ENCODE data around the gene TCF15.
A peak's percentile ranks its signal among the peaks of the same experiment; 100 is the strongest.

The TCF15 gene

DNA sequence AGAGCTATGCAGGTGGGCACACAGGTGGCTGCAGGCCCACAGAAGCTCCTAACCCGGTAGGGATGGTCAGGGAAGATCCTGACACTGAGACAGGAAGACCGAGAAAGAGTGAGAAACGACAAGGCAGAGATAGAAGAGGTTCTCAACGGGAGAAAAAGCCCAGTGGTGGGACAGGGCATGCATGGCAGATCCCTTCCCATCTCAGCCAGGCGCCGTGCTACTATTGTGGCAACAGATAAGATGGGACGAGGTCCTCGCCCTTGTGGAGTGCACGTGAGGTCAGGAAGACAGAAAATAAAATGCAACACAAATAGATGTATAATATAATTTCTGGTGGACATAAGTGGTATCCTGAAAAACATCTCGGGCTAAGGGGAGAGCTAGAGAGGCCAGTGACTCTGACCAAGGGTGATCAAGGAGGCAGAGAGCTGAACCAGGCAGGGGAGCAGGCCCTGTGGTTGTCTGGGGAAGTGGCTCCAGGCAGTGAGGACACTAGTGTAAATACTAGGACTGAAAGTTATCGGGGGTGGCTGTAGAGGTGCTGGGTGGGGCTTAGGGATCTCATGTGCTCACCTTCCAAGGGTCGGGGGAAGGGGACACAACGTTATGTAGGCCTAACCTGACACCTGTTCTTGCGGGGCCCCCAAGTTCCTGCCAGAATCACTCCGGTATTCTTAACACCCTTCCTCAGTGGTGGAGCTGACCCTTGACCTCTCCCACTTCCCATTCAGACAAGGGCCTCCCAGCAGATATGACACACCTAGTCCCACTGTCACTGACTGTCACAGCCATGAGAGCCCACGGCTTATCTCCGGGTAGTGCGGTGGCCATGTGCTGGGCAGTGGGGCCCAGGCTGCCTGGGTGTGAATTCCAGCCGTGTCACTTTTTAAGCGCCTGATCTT is 41.9 kb upstream of the TCF15 start:
- Histone ChIP-seq H3K4me1 (ENCODE audit: control insufficient read depth in 2 of 2, insufficient read depth in 2 of 2, low read length in 2 of 2) (peaks cover 17% of the 10 kb centered on the region in 2 donors), H3K27me3 (ENCODE audit: control insufficient read depth in 2 of 2, insufficient read depth in 2 of 2, low read length in 2 of 2) (no peaks in the 10 kb centered on the region), H3K9me3 (ENCODE audit: control insufficient read depth in 2 of 2, low read length in 2 of 2) (no peaks in the 10 kb centered on the region), H3K9ac (ENCODE audit: low read depth in 1 of 2, low read length in 2 of 2) (peak overlapping the region in 1 of 2 donors; percentile 79), H3K27ac (ENCODE audit: low read depth in 2 of 2, low read length in 2 of 2) (peak overlapping the region in 1 of 2 donors; percentile 7), H3K36me3 (ENCODE audit: control insufficient read depth in 2 of 2, insufficient read depth in 2 of 2, low read length in 2 of 2) (peaks cover 16% of the 10 kb centered on the region in 2 donors), H3K4me3 (ENCODE audit: low read length in 2 of 2) (peak overlapping the region; percentile 83 to 88)

DNA sequence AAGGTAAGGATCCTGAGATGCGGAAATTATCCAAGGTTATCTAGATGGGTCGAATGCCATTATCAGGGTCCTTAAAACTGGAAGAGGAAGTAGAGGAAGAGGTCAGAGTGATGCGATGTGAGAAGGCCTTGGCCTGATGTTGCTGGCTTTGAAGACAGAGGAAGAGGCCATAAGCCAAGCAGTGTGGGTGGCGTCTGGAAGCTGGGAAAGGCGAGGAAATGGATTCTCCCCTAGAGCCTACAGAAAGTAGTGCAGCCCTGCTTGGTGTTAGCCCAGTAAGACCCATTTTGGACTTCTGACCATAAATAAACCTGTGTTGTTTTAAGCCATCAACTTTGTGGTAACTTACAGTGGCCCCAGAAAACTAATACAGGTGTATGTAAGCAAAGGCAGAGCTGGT is 40.8 kb upstream of the TCF15 start:
- H3K36me3 ChIP-seq (ENCODE audit: control insufficient read depth in 2 of 2, insufficient read depth in 2 of 2, low read length in 2 of 2) = peaks cover 16% of the 10 kb centered on the region in 2 donors
- H3K27ac ChIP-seq (ENCODE audit: low read depth in 2 of 2, low read length in 2 of 2) = no peak overlapping the region
- no peak overlapping the region for H3K4me3 ChIP-seq (ENCODE audit: low read length in 2 of 2)
- no peak overlapping the region for H3K9ac ChIP-seq (ENCODE audit: low read depth in 1 of 2, low read length in 2 of 2)
- no peaks in the 10 kb centered on the region for H3K9me3 ChIP-seq (ENCODE audit: control insufficient read depth in 2 of 2, low read length in 2 of 2)
- H3K4me1 ChIP-seq (ENCODE audit: control insufficient read depth in 2 of 2, insufficient read depth in 2 of 2, low read length in 2 of 2) = peaks cover 17% of the 10 kb centered on the region in 2 donors
- no peaks in the 10 kb centered on the region for H3K27me3 ChIP-seq (ENCODE audit: control insufficient read depth in 2 of 2, insufficient read depth in 2 of 2, low read length in 2 of 2)

DNA sequence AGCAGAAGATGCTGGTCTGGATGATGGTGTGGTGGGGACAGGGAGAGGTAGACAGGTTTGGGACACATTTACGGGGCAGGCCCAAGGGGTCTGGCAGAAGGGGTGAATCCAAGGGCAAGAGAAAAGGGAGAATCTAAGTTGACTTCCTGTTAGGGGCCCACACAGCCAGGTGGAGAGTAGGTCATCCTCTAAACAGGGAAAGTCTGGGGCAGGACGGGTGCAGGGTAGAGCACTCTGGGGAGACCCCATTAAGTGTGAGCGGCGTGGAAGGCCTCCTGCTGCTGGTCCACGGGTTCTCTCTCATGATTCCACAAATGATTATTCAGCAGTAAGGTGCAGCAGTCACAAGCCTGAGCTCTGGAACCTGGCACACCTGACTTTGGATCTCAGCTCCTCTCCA is 40.2 kb upstream of the TCF15 start:
- Histone ChIP-seq H3K9ac (ENCODE audit: low read depth in 1 of 2, low read length in 2 of 2) (no peak overlapping the region), H3K4me1 (ENCODE audit: control insufficient read depth in 2 of 2, insufficient read depth in 2 of 2, low read length in 2 of 2) (peaks cover 17 to 21% of the 10 kb centered on the region in 2 donors), H3K27me3 (ENCODE audit: control insufficient read depth in 2 of 2, insufficient read depth in 2 of 2, low read length in 2 of 2) (no peaks in the 10 kb centered on the region), H3K27ac (ENCODE audit: low read depth in 2 of 2, low read length in 2 of 2) (no peak overlapping the region), H3K36me3 (ENCODE audit: control insufficient read depth in 2 of 2, insufficient read depth in 2 of 2, low read length in 2 of 2) (peaks cover 16% of the 10 kb centered on the region in 2 donors), H3K4me3 (ENCODE audit: low read length in 2 of 2) (no peak overlapping the region), H3K9me3 (ENCODE audit: control insufficient read depth in 2 of 2, low read length in 2 of 2) (no peaks in the 10 kb centered on the region)

DNA sequence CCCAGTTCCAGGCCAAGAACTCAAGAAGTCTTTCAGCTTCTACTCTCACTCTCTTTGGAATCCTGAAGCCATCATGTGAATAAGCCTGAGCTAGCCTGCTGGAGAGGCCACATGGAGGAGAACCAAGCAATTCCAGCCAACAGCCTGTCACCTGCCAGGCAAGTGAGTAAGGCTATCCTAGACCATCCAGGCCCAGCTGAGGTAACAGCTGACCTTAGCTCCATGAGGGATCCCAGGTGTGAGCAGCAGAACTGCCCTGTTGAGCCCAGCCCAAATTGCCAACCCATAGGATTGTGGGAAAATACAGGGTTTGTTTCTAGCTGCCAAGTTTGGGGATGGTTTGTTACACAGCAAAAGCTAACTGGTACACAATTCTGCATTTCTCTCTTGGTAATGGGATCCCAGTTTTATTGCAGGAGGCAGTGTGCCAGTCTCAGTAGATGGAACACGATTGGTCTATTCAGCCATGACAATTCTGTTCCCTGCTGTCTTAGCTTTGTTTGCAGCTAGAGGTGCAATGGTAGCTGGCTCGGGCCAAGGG is 37.4 kb upstream of the TCF15 start:
- H3K4me3 ChIP-seq (ENCODE audit: low read length in 2 of 2) = no peak overlapping the region
- H3K9me3 ChIP-seq (ENCODE audit: control insufficient read depth in 2 of 2, low read length in 2 of 2) = no peaks in the 10 kb centered on the region
- peaks cover 8 to 10% of the 10 kb centered on the region in 2 donors for H3K4me1 ChIP-seq (ENCODE audit: control insufficient read depth in 2 of 2, insufficient read depth in 2 of 2, low read length in 2 of 2)
- H3K27me3 ChIP-seq (ENCODE audit: control insufficient read depth in 2 of 2, insufficient read depth in 2 of 2, low read length in 2 of 2) = peaks cover 3 to 4% of the 10 kb centered on the region in 2 donors
- H3K27ac ChIP-seq (ENCODE audit: low read depth in 2 of 2, low read length in 2 of 2) = no peak overlapping the region
- peaks cover 16% of the 10 kb centered on the region in 2 donors for H3K36me3 ChIP-seq (ENCODE audit: control insufficient read depth in 2 of 2, insufficient read depth in 2 of 2, low read length in 2 of 2)
- no peak overlapping the region for H3K9ac ChIP-seq (ENCODE audit: low read depth in 1 of 2, low read length in 2 of 2)

DNA sequence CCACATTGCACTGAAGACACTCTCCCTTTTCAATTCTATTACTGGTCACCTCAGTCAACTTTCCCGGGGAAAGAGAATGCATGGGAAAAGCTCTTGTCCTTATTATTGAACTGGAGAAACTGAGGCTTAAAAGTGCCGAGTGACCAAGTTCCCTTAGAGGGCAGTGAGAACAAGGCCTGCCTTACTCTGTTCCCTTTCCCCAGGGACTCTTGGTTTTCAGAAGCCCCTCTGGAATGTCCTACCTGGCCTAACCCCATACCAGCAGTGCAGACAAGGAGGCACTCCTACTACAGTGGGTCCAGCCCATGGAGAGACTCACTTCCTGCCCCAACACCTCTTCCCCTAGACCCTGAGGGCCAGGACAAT is 36.7 kb upstream of the TCF15 start:
- H3K27me3 ChIP-seq (ENCODE audit: control insufficient read depth in 2 of 2, insufficient read depth in 2 of 2, low read length in 2 of 2) = peaks cover 3 to 4% of the 10 kb centered on the region in 2 donors
- H3K9me3 ChIP-seq (ENCODE audit: control insufficient read depth in 2 of 2, low read length in 2 of 2) = no peaks in the 10 kb centered on the region
- no peak overlapping the region for H3K27ac ChIP-seq (ENCODE audit: low read depth in 2 of 2, low read length in 2 of 2)
- H3K36me3 ChIP-seq (ENCODE audit: control insufficient read depth in 2 of 2, insufficient read depth in 2 of 2, low read length in 2 of 2) = peaks cover 16% of the 10 kb centered on the region in 2 donors
- H3K9ac ChIP-seq (ENCODE audit: low read depth in 1 of 2, low read length in 2 of 2) = no peak overlapping the region
- H3K4me1 ChIP-seq (ENCODE audit: control insufficient read depth in 2 of 2, insufficient read depth in 2 of 2, low read length in 2 of 2) = peaks cover 3 to 4% of the 10 kb centered on the region in 2 donors
- H3K4me3 ChIP-seq (ENCODE audit: low read length in 2 of 2) = no peak overlapping the region

DNA sequence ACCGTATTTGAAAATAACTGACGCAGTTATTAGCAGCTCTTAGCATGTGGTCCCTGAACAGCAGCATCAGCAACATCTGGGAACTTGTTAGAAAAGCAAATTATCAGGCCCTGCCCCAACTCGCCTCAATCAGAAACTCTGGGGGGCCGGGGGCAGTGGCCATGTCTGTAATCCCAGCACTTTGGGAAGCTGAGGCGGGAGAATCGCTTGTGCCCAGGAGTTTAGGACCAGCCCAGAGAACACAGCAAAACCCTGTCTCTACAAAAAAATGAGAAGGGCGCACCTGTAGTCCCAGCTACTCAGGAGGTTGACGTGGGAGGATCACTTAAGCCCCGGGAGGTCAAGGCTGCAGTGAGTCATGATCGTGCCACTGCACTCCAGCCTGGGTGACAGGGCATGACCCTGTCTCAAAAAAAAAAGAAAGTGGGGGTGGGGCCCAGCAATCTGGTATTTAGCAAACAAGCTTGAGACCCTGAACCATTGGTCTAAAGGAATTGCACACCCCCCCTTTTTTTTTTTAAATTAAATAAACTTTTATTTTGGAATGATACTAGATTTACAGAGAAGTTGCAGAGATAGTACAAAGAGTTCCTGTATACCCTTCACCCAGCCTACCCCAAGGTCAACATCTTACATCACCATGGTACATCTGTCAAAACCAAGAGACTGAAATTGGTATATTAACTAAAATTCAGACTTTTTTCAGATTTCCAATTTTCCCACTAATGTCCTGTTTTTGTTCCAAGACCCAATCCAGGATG is 36.2 kb upstream of the TCF15 start:
- Histone ChIP-seq H3K27me3 (ENCODE audit: control insufficient read depth in 2 of 2, insufficient read depth in 2 of 2, low read length in 2 of 2) (peaks cover 3 to 4% of the 10 kb centered on the region in 2 donors), H3K27ac (ENCODE audit: low read depth in 2 of 2, low read length in 2 of 2) (no peak overlapping the region), H3K9ac (ENCODE audit: low read depth in 1 of 2, low read length in 2 of 2) (no peak overlapping the region)

DNA sequence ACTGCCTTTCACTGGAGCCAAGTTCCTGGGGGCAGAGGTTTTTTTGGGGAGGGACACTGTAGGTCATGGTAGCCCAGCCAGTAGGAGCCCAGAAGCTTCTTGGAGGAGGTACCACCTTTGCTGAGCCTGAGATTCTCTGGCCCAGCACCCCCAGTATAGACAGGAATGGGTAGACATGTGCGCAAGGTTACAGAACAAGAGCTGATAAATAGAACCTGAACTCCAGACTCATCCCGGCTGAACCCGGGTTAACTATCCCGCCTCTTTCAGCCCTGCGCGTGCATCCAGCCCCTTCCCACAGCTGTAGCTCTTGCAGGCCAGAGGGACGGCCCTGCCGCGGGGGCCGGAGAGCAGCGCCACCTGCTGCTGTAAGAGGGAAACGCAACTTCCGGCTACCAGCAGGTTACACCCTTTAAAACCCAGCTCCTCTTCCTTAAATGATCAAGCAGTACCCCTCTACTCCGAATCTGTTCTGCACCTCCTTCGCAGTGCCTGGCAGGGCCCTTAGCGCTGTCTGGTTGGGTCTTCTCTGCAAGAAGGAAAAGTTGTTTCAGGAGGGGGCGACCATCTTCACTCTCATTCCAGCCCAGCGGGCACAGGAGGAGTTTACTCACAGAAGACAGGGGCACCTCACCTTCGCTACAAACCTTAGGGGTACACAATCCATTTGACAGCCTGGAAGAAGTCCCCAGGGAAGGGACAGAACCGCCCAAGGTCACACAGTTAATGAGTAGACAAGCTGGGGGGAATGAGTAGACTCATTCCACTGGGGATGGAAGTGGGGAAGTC is 35.4 kb upstream of the TCF15 start:
- Histone ChIP-seq H3K9ac (ENCODE audit: low read depth in 1 of 2, low read length in 2 of 2) (no peak overlapping the region), H3K27ac (ENCODE audit: low read depth in 2 of 2, low read length in 2 of 2) (no peak overlapping the region), H3K4me3 (ENCODE audit: low read length in 2 of 2) (no peak overlapping the region), H3K4me1 (ENCODE audit: control insufficient read depth in 2 of 2, insufficient read depth in 2 of 2, low read length in 2 of 2) (peaks cover 0 to 4% of the 10 kb centered on the region in 2 donors), H3K27me3 (ENCODE audit: control insufficient read depth in 2 of 2, insufficient read depth in 2 of 2, low read length in 2 of 2) (peaks cover 3 to 4% of the 10 kb centered on the region in 2 donors), H3K9me3 (ENCODE audit: control insufficient read depth in 2 of 2, low read length in 2 of 2) (no peaks in the 10 kb centered on the region), H3K36me3 (ENCODE audit: control insufficient read depth in 2 of 2, insufficient read depth in 2 of 2, low read length in 2 of 2) (peaks cover 16% of the 10 kb centered on the region in 2 donors)

More for the DNA sequence above, 36.2 kb upstream of the TCF15 start:
- Histone ChIP-seq H3K4me3 (ENCODE audit: low read length in 2 of 2) (no peak overlapping the region), H3K36me3 (ENCODE audit: control insufficient read depth in 2 of 2, insufficient read depth in 2 of 2, low read length in 2 of 2) (peaks cover 16% of the 10 kb centered on the region in 2 donors), H3K9me3 (ENCODE audit: control insufficient read depth in 2 of 2, low read length in 2 of 2) (no peaks in the 10 kb centered on the region), H3K4me1 (ENCODE audit: control insufficient read depth in 2 of 2, insufficient read depth in 2 of 2, low read length in 2 of 2) (peaks cover 0 to 4% of the 10 kb centered on the region in 2 donors)

DNA sequence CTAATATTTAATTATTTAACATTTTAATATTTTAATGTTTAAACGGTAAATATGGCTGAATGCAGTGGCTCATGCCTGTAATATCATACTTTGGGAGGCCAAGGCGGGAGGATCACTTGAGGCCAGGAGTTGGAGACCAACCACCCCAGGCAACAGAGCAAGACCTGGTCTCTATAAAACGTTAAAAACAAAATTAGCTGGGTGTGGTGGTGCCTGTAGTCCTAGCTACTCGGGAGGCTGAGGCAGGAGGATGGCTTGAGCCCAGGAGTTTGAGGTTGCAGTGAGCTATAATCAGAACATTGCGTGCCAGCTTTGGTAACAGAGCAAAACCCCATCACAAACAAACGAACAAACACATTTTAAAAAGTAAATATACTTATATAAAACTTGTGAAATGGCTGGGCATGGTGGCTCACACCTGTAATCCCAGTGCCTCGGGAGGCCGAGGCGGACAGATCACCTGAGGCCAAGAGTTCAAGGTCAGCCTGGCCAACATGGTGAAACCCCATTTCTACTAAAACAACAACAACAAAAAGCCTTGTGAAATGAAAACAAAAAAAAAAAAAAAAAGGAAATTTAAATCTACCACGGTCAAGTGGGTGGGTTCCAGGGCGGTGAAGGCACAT is 34.7 kb upstream of the TCF15 start:
- Histone ChIP-seq H3K27me3 (ENCODE audit: control insufficient read depth in 2 of 2, insufficient read depth in 2 of 2, low read length in 2 of 2) (peaks cover 3 to 4% of the 10 kb centered on the region in 2 donors), H3K4me1 (ENCODE audit: control insufficient read depth in 2 of 2, insufficient read depth in 2 of 2, low read length in 2 of 2) (peaks cover 0 to 4% of the 10 kb centered on the region in 2 donors), H3K4me3 (ENCODE audit: low read length in 2 of 2) (no peak overlapping the region), H3K9ac (ENCODE audit: low read depth in 1 of 2, low read length in 2 of 2) (no peak overlapping the region), H3K9me3 (ENCODE audit: control insufficient read depth in 2 of 2, low read length in 2 of 2) (no peaks in the 10 kb centered on the region), H3K36me3 (ENCODE audit: control insufficient read depth in 2 of 2, insufficient read depth in 2 of 2, low read length in 2 of 2) (peaks cover 16% of the 10 kb centered on the region in 2 donors), H3K27ac (ENCODE audit: low read depth in 2 of 2, low read length in 2 of 2) (no peak overlapping the region)

DNA sequence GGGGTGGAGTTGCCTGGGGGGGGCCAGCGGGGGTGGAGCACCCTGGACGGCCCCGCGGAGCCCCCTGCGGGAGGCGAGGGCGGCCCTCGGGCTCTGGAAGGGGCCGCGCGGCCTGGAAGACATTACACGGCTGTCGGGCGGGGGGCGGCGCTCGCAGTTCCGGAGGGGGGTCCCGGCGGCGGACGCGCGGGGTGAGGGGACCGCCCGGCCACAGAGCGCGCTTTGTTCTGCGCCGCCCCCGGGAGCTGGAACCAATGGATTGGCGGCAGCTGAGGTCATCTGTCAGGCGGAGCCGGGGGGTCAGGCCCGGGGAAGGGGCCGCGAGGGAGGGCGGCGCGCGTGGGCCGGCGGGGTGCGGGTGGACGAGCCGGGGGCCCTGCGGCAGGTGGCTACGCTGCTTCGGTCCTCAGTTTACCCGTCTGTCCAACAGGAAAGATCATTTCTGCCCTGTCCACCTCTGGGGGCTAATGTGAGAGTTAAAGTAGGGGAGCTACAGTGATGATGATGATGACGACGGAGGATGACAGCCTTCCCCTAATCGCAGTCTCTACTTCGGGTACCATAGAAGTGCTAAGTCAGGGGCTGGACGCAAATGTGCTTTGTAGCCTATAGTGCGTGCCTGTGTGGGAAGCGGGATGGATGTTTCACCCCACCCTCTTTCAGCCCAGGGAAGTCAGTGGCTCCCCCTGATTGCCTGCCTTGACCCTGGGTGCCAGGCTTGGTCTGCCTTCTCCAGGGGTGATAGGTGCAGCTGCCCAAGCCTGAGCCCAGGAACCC is 32.5 kb upstream of the TCF15 start:
- H3K9ac ChIP-seq (ENCODE audit: low read depth in 1 of 2, low read length in 2 of 2) = no peak overlapping the region

More for the DNA sequence above, 32.5 kb upstream of the TCF15 start:
- Histone ChIP-seq H3K27ac (ENCODE audit: low read depth in 2 of 2, low read length in 2 of 2) (no peak overlapping the region), H3K4me1 (ENCODE audit: control insufficient read depth in 2 of 2, insufficient read depth in 2 of 2, low read length in 2 of 2) (peaks cover 0 to 4% of the 10 kb centered on the region in 2 donors), H3K4me3 (ENCODE audit: low read length in 2 of 2) (peak overlapping the region in 1 of 2 donors; percentile 31), H3K9me3 (ENCODE audit: control insufficient read depth in 2 of 2, low read length in 2 of 2) (no peaks in the 10 kb centered on the region), H3K36me3 (ENCODE audit: control insufficient read depth in 2 of 2, insufficient read depth in 2 of 2, low read length in 2 of 2) (peaks cover 3 to 5% of the 10 kb centered on the region in 2 donors), H3K27me3 (ENCODE audit: control insufficient read depth in 2 of 2, insufficient read depth in 2 of 2, low read length in 2 of 2) (peaks cover 3 to 4% of the 10 kb centered on the region in 2 donors)

Measured in mucosa of rectum (tissue), 2 donors.